ENCODE measurements around the gene BHLHE23. TPM values are rescaled to one million over a fixed set of nuclear protein-coding genes. Genes with fewer than 3 reads are reported as not detected.

Gene BHLHE23
- total RNA-seq, 4 donors from 2014 or later = not detected

DNA sequence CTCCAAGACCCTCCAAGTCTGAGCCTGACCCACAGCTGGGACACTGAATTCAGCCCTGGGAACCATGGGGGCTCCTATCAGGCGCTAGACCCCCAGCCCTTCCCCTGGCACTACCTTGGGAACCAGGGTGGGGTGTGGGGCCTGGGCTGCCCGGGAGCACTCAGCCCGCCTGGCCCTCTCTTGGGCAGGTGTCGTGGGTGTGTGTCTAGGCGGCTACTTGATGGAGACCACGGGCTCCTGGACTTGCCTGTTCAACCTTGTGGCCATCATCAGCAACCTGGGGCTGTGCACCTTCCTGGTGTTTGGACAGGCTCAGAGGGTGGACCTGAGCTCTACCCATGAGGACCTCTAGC is 39.6 kb downstream of the BHLHE23 start:
- Histone ChIP-seq H3K27ac (no peak overlapping the region), H3K9me3 (no peaks in the 10 kb centered on the region), H3K4me3 (no peak overlapping the region), H3K4me1 (peaks cover 11% of the 10 kb centered on the region), H3K27me3 (peaks cover 14% of the 10 kb centered on the region), H3K36me3 (peaks cover 10% of the 10 kb centered on the region)
- no peak for DNase-seq (ENCODE audit: low spot score in 2 of 2)
- WGBS = 90% methylated on average over 5 of the region's 6 CpGs
- TF ChIP-seq, protein P1, sequence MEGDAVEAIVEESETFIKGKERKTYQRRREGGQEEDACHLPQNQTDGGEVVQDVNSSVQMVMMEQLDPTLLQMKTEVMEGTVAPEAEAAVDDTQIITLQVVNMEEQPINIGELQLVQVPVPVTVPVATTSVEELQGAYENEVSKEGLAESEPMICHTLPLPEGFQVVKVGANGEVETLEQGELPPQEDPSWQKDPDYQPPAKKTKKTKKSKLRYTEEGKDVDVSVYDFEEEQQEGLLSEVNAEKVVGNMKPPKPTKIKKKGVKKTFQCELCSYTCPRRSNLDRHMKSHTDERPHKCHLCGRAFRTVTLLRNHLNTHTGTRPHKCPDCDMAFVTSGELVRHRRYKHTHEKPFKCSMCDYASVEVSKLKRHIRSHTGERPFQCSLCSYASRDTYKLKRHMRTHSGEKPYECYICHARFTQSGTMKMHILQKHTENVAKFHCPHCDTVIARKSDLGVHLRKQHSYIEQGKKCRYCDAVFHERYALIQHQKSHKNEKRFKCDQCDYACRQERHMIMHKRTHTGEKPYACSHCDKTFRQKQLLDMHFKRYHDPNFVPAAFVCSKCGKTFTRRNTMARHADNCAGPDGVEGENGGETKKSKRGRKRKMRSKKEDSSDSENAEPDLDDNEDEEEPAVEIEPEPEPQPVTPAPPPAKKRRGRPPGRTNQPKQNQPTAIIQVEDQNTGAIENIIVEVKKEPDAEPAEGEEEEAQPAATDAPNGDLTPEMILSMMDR (IDR thresholded peaks at IDR 0.05) = no peak
- TF ChIP-seq POLR2A (IDR thresholded peaks at IDR 0.05) (no peak), POLR2AphosphoS5 (IDR thresholded peaks at IDR 0.05) (no peak), EP300 (IDR thresholded peaks at IDR 0.05) (no peak)

DNA sequence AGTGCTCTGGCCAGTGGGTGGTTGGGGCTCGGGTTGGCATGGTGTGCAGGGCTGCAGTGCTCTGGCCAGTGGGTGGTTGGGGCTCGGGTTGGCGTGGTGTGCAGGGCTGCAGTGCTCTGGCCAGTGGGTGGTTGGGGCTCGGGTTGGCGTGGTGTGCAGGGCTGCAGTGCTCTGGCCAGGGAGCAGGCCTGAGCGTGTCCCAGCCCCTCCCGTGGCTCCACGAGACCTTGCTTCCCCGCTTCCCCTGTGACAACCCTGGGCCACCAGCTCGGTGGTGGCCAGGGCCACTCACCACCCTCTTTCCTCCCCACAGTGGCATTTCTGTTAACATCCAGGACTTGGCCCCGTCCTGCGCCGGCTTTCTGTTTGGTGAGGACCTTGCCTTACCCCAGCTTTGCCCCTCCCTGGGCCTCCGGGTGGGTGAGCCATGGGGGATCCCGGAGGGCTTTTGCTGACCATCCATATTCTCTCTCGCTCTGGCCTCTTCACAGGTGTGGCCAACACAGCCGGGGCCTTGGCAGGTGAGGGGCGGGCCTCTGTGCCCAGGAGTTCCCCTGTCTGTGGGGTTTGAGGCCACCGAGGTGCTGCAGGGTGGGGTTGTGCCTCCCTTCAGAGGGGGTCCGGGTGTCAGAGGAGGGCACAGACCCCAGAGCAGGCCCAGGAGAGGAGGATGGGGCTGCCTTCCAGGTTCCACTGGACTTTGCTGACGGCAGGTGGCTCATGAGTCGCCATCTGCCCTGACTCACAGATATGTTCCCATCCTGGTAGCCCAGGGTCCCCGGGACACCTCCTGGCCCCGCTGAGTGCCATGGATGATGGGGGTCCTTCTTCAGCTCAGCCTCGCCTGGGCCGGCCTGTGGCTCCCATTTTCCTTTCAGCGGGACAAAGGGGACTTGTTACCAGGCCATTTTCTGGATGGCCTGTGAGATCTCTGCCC is 40.3 kb downstream of the BHLHE23 start:
- no peaks in the 10 kb centered on the region for H3K9me3 ChIP-seq
- DNase-seq (ENCODE audit: low spot score in 2 of 2) = no peak
- H3K4me1 ChIP-seq = peaks cover 11% of the 10 kb centered on the region
- WGBS = 97% methylated on average over 19 of the region's 27 CpGs
- H3K27ac ChIP-seq = no peak overlapping the region
- H3K4me3 ChIP-seq = no peak overlapping the region
- H3K36me3 ChIP-seq = peaks cover 10% of the 10 kb centered on the region
- TF ChIP-seq EP300 (IDR thresholded peaks at IDR 0.05) = no peak
- no peak for TF ChIP-seq POLR2A (IDR thresholded peaks at IDR 0.05)
- TF ChIP-seq POLR2AphosphoS5 (IDR thresholded peaks at IDR 0.05) = no peak
- TF ChIP-seq, protein P1 (IDR thresholded peaks at IDR 0.05) = no peak
- peaks cover 14% of the 10 kb centered on the region for H3K27me3 ChIP-seq

DNA sequence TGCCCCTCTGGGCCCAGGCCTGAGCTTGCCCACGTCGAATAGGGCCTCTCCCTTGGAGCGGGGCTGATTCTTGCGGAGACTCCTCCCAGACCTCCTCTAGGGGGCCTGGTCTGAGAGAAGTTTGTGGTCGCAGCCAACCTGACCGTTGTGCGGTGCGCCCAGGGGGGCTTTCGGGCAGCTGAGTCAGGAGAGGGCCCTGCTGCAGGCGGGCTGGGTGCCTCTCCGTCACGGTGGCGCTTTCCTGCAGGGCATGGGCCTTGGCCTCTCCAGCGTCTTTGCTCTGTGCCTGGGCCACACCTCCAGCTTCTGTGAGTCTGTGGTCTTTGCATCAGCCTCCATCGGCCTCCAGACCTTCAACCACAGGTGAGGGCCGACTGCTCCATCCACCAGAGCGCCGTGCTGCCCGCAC is 41.4 kb downstream of the BHLHE23 start:
- TF ChIP-seq, protein P1 (IDR thresholded peaks at IDR 0.05) = no peak
- TF ChIP-seq EP300 (IDR thresholded peaks at IDR 0.05) = no peak
- TF ChIP-seq POLR2A (IDR thresholded peaks at IDR 0.05) = no peak
- TF ChIP-seq POLR2AphosphoS5 (IDR thresholded peaks at IDR 0.05) = no peak
- Histone ChIP-seq H3K36me3 (peaks cover 10% of the 10 kb centered on the region), H3K9me3 (no peaks in the 10 kb centered on the region)

DNA sequence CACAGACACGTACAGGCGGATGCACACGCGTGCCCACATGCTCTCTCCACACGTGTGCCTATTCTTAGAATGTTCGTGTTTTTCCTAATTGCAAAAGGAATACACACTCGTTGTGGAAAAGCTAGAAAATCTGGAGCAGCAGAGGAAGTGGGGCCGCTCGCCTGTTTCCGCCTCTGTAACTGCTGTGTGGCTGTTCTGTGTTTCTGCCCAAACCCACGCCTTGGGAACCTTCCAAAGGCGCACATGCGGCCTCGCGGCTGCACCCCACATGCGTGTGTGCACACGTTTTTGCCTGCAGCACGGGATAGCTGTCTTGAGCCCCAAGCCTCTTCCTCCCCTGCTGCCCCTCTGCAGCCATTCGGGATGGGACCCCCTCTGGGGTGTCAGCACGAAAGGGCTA is 42.1 kb downstream of the BHLHE23 start:
- no peaks in the 10 kb centered on the region for H3K27me3 ChIP-seq
- 49% methylated on average over 8 of the region's 20 CpGs for WGBS
- TF ChIP-seq POLR2AphosphoS5 (IDR thresholded peaks at IDR 0.05) = no peak
- TF ChIP-seq, protein P1 (IDR thresholded peaks at IDR 0.05) = no peak
- no peak for TF ChIP-seq POLR2A (IDR thresholded peaks at IDR 0.05)
- no peak for TF ChIP-seq EP300 (IDR thresholded peaks at IDR 0.05)
- peaks cover 11% of the 10 kb centered on the region for H3K4me1 ChIP-seq
- H3K4me3 ChIP-seq = no peak overlapping the region
- DNase-seq (ENCODE audit: low spot score in 2 of 2) = no peak
- no peaks in the 10 kb centered on the region for H3K9me3 ChIP-seq
- H3K27ac ChIP-seq = no peak overlapping the region
- peaks cover 10% of the 10 kb centered on the region for H3K36me3 ChIP-seq

More for the DNA sequence above, 41.4 kb downstream of the BHLHE23 start:
- H3K27ac ChIP-seq = no peak overlapping the region
- H3K4me3 ChIP-seq = no peak overlapping the region
- peaks cover 5% of the 10 kb centered on the region for H3K27me3 ChIP-seq
- peaks cover 11% of the 10 kb centered on the region for H3K4me1 ChIP-seq
- DNase-seq (ENCODE audit: low spot score in 2 of 2) = no peak
- WGBS = 93% methylated on average over 5 of the region's 19 CpGs

DNA sequence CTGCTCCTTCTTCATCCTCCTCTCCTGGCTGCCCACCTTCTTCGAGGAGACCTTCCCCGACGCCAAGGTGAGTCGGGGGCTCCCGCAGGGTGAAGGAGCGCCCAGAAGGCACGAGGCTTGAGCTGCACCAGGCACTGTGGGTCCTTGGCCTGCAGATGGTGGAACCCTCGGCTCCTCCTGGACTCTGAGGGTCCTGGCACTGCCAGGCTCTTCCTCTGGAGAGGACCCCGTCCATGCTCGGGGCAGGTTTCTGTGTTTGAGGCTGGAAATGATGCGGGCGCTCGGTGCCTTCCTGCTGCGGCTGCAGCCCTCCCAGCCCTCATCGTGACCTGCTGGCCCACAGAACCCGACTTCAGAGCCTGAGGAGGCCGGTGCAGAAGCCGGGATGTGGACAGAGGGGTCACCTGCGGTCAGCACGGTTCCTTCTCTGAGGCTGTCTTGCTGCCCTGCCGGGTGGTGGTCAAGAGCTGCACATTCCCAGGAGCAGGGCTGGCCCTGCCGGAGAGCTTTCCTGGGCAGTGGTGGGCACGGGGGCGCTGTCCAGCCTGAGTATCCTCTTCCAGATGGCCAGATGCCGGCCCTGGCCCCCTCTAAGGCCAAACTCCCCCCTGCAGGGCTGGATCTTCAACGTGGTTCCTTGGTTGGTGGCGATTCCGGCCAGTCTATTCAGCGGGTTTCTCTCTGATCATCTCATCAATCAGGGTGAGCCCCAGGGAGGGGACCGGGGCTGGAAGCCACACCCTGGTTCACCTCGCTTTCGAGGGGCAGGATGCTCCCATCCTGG is 43.0 kb downstream of the BHLHE23 start:
- Histone ChIP-seq H3K27me3 (no peaks in the 10 kb centered on the region), H3K9me3 (no peaks in the 10 kb centered on the region), H3K27ac (no peak overlapping the region), H3K36me3 (peaks cover 10% of the 10 kb centered on the region), H3K4me3 (no peak overlapping the region), H3K4me1 (peaks cover 11% of the 10 kb centered on the region)
- no peak for DNase-seq (ENCODE audit: low spot score in 2 of 2)
- 91% methylated on average over 16 of the region's 32 CpGs for WGBS
- TF ChIP-seq EP300 (IDR thresholded peaks at IDR 0.05) (no peak), POLR2A (IDR thresholded peaks at IDR 0.05) (no peak), POLR2AphosphoS5 (IDR thresholded peaks at IDR 0.05) (no peak)
- TF ChIP-seq, protein P1 (IDR thresholded peaks at IDR 0.05) = no peak

All from suprapubic skin (tissue), 4 donors.